Activated naive CD4-positive, alpha-beta T cell treated with anti-CD3 and anti-CD28 coated beads, Interleukin-2, amount 50 U/mL, for 16 hours (primary cell): ENCODE results near the gene ME3.

Experiments
- DNase-seq: peaks from one replicate; pipeline ENCODE4 v3.0.0-alpha.2; 2020

ME3 gene

GRCh38 chr11:86692317-86692716, 19.9 kb upstream of the ME3 start:
- no peak for DNase-seq

GRCh38 chr11:86688398-86689179, 16.2 kb upstream of the ME3 start:
- no peak for DNase-seq

- DNase-seq, result no peak
Observed at GRCh38 chr11:86687185-86687778, 14.9 kb upstream of the ME3 start.

GRCh38 chr11:86686531-86686930, 14.1 kb upstream of the ME3 start:
- DNase-seq, result no peak

- no peak for DNase-seq
Observed at GRCh38 chr11:86681483-86681756, 9.0 kb upstream of the ME3 start.

GRCh38 chr11:86680716-86681482, 8.5 kb upstream of the ME3 start:
- no peak for DNase-seq

GRCh38 chr11:86678823-86679222, 6.4 kb upstream of the ME3 start:
- no peak for DNase-seq

GRCh38 chr11:86678296-86678695, 5.9 kb upstream of the ME3 start:
- DNase-seq, result no peak

- no peak for DNase-seq
Observed at GRCh38 chr11:86676533-86677154, 4.2 kb upstream of the ME3 start.

- no peak for DNase-seq
Observed at GRCh38 chr11:86676010-86676409, 3.6 kb upstream of the ME3 start.

- DNase-seq, result no peak
Observed at GRCh38 chr11:86675017-86675416, 2.6 kb upstream of the ME3 start.

GRCh38 chr11:86673872-86674750, 1.7 kb upstream of the ME3 start:
- DNase-seq, result no peak

GRCh38 chr11:86673055-86673843, 833 bp upstream of the ME3 start:
- DNase-seq, result no peak

- no peak for DNase-seq
Observed at GRCh38 chr11:86671531-86672006, 847 bp downstream of the ME3 start.

- DNase-seq, result no peak
Observed at GRCh38 chr11:86670911-86671310, 1.5 kb downstream of the ME3 start.

- no peak for DNase-seq
Observed at GRCh38 chr11:86670181-86670580, 2.2 kb downstream of the ME3 start.

- DNase-seq, result no peak
Observed at GRCh38 chr11:86669424-86669823, 3.0 kb downstream of the ME3 start.

GRCh38 chr11:86668929-86669328, 3.5 kb downstream of the ME3 start:
- DNase-seq, result no peak

- DNase-seq, result no peak
Observed at GRCh38 chr11:86666193-86666592, 6.2 kb downstream of the ME3 start.

- DNase-seq, result no peak
Observed at GRCh38 chr11:86664930-86665329, 7.5 kb downstream of the ME3 start.

- no peak for DNase-seq
Observed at GRCh38 chr11:86663761-86664160, 8.7 kb downstream of the ME3 start.

- no peak for DNase-seq
Observed at GRCh38 chr11:86663291-86663690, 9.1 kb downstream of the ME3 start.
